NCI-H82 treated with DMSO at 0.1 percent for 48 hours (cell line): ENCODE measurements around the gene HS3ST6.
"Not testable (repeated sequence)": the region's sequence is repeated elsewhere in the genome, so short reads cannot be mapped to it uniquely, and the experiment has no call there.

Experiments used
- DNase-seq: peaks from one replicate; lab custom pipeline; 2025; ENCODE audit not compliant: unreplicated experiment; lab: John Stamatoyannopoulos, UW

The HS3ST6 gene

GRCh38 chr16:1878256-1878655, 40.0 kb downstream of the HS3ST6 start:
- DNase-seq = no peak

GRCh38 chr16:1877804-1878203, 40.4 kb downstream of the HS3ST6 start:
- DNase-seq = no peak

- DNase-seq = no peak
Measured at GRCh38 chr16:1877089-1877488, 41.1 kb downstream of the HS3ST6 start.

- DNase-seq = no peak
Measured at GRCh38 chr16:1876468-1876867, 41.7 kb downstream of the HS3ST6 start.

GRCh38 chr16:1876066-1876465, 42.1 kb downstream of the HS3ST6 start:
- DNase-seq = not testable (repeated sequence)

- no peak for DNase-seq
Measured at GRCh38 chr16:1874854-1875253, 43.4 kb downstream of the HS3ST6 start.

- peak; percentile 52 for DNase-seq
Measured at GRCh38 chr16:1871974-1872635, 46.1 kb downstream of the HS3ST6 start, which contains the start of gene MEIOB. Gene MEIOB, minus strand, starts transcription at chr16:1872164. Its CDS starts 3,989 bp downstream, at chr16:1868175.

- DNase-seq = no peak
Measured at GRCh38 chr16:1870365-1871082, 47.7 kb downstream of the HS3ST6 start.

- DNase-seq = no peak
Measured at GRCh38 chr16:1865902-1866690, 52.1 kb downstream of the HS3ST6 start.

- DNase-seq = no peak
Measured at GRCh38 chr16:1863681-1864460, 54.3 kb downstream of the HS3ST6 start.

GRCh38 chr16:1862394-1862793, 55.8 kb downstream of the HS3ST6 start:
- DNase-seq = no peak

GRCh38 chr16:1861730-1862129, 56.5 kb downstream of the HS3ST6 start:
- DNase-seq = no peak
